GM21515 (cell line): ENCODE data around the gene FAP.

Source experiments
- ATAC-seq: cut with Tn5 transposase; IDR thresholded peaks from one replicate; pipeline ENCODE4 v1.9.1; 2021; ENCODE audit not compliant: unreplicated experiment

Gene FAP

GRCh38 chr2:162243294-162243693 lies at the start of gene FAP:
Gene FAP, minus strand, starts transcription at chr2:162243445. Its CDS starts 118 bp downstream, at chr2:162243327.
- ATAC-seq, result no peak

- ATAC-seq, result no peak
Observed at GRCh38 chr2:162291748-162292147, 48.5 kb upstream of the FAP start.

DNA sequence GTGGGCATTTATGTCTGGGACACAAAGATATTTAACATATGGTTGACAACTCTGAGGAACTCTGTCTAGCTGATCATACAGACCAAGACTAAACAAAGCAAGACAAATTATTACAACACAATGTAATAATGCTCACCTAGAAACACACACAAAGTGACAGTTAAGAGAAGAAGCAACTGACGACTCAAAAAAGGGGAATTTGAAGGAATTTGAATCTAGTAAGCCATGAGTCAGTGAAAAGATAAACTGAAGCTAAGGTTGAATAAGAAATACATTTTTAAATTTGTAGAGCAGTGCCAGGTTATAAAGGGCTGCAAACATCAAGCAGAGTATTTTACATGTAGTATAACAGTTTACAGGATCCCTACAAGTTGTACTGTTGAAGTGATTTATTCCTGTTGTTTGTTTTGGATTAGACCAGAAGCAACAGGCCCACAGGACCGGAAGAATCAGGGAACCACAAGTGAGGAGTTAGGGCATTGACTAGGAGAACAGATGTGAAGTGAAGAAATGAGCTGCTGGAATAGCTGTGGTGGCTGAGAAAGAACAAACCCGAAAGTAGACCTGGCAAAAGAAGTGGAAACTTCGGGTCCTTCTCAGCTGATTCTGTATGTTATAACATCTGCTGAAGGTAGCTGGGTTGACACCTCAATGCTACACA lies 39.6 kb upstream of the FAP start:
- ATAC-seq, result no peak

GRCh38 chr2:162280654-162281053 lies 37.4 kb upstream of the FAP start:
- no peak for ATAC-seq

DNA sequence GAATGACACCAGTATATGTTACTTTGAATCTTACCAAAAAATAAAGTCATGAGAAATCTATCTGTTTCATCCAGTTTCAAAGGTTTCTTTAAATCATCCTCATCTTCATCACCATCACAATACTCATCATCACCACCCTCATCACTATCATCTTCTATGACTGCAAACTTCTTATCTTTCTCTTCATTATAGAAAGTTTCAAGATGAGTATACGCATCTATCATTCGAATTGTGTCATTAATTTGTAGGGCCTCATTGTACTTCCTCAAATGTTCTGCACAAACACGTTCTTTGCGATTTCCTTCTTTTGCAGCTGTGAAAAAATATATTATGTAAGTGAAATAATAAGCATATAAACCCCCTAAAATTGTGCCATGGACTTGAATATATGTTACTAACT lies 34.1 kb upstream of the FAP start:
- ATAC-seq, result no peak

- ATAC-seq, result no peak
Observed at GRCh38 chr2:162267996-162268395, 24.8 kb upstream of the FAP start.

- ATAC-seq, result no peak
Observed at GRCh38 chr2:162267496-162267895, 24.3 kb upstream of the FAP start.

DNA sequence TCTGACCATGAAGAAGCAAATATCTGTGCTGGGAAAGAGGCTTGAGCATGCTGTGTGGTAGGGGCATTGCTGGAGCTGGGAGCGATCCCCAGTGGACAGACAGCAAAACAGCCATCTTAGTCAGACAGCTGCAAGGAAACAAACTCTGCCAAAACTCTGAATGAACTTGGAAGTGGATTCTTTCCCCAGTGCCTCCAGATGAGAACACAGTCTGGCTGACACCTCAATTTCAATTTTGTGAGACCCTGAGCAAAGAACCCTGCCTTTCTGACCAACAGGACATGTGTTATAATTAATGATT lies 23.2 kb upstream of the FAP start:
- no peak for ATAC-seq

DNA sequence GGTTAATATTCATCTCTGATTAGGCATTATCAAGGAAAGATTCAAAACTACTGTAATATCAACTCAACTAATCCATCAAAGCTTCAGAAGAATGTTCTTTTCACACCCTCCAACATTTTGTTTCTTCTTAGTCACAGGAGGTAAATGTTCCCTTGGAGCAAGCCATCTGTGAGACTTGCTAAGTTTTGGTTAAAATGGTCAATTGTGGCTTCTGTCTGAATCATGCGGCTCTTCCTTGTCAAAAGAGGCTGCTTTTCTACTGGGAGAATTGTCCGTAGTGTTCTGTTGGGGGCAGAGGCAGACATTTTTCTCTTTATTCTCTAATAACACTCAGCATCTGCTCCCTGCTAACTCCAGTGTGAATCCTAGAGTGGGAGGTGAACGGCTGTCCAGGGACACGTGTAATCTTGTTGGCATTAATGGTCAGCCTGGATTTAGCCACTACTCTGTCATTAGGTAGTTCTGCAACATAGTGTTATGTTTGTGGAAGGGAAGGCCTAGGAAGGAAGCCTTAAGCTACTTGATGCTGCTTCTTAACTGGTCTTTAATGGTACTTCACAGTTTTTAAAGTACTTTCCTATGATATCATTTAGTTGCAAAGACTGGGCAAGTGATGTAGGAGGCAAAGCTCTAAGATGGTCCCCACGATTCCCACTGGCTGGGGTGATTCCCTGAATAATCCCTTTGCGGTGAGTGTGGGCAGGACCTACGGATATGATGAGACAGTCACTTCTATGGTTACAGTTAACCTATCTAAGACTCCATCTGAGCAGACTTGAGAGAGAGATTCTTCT lies 22.6 kb upstream of the FAP start:
- no peak for ATAC-seq

GRCh38 chr2:162261032-162261945 lies 18.0 kb upstream of the FAP start:
- no peak for ATAC-seq

DNA sequence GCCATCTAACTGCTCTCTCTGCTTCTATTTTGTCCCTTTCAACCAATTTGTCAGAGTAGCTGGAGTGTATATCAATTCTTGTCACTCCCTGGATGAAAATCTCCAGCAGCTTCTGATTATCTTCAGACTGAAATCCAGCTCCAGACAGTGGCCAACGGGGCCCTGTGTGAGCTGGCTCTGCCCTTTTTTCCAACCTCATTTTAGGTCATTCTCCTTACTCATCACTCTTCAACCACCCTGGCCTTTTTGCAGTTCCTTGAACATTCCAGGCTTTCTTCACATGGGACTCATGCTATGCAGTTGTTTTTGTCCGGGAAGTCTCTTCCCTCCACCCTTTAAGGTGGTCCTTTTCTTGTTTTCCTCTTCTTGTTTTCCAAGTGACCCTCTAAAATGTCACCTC lies 15.4 kb upstream of the FAP start:
- ATAC-seq, result no peak

DNA sequence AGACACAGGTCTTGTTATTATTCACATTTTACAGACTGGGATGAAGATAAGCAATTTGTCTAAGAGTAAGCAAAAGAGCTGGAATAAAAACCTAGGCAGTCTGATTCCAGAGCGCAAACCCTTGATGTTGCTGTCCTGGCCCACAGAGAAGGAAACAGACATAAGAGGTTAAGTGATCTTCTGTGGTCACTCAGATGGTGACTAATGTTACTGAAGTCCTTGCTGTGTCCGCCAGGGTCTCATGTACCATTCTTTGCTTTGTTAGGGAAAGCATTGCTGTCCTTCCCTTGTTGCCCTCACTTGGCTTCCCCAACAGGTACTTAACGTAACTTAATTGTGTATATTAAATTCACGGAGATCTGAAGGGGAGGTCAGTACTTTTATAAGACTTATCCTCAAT lies 14.9 kb upstream of the FAP start:
- no peak for ATAC-seq

DNA sequence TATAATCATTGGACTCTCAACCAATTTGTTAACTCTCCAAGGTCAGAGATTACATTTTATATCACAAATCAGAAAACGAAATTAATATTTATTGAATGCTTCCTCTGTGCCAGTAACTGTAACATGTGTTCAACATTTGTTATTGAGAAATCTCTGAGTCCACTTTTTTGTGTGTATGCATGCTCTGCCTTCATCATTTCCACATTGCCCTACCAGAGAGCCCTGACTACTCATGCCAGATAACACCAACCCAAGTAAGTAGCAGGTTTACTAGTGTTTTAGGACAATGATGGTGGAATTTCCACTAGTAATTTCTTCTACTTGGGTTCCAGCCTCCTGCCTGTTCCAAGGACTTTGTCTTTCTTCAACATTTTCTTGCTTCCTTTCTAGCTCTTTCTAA lies 14.2 kb upstream of the FAP start:
- no peak for ATAC-seq

DNA sequence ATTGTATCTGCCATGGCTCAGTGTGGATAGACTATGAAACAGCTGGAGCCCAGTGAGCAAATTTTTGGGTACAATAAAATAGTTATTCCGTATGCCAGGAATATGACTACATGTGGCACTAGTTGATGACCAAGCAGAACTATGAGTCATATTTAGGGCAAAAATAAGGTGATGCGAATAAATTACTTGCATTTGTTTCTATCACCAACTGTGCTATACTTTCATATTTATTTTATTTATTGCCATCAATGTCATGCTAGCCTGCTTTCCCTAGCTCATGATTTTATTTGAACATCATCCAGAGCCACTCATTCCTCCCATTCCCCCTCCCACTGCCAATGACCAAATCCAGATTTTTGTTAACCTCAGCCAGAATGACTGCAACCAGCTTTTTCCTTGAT lies 13.3 kb upstream of the FAP start:
- no peak for ATAC-seq

- no peak for ATAC-seq
Observed at GRCh38 chr2:162254236-162254871, 11.1 kb upstream of the FAP start.

DNA sequence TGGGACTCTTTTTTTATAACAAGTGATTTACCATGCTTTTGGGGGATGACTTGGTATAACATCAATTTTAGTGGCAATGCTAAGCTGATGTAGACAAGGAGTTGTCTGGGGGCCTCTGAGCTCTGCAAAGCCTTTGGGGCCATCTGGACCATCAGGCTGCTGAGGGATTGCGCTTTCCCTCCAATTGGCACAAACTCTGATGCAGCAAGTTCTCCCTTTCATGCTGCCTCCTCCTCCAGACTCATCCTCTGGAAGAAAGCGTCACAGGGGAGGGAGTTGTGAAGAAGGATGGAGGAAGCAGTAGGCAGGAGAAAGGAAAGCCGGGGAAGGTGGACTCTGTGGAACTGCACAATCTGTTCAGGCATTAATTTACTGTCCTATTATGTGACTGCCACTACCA lies 10.2 kb upstream of the FAP start:
- no peak for ATAC-seq

DNA sequence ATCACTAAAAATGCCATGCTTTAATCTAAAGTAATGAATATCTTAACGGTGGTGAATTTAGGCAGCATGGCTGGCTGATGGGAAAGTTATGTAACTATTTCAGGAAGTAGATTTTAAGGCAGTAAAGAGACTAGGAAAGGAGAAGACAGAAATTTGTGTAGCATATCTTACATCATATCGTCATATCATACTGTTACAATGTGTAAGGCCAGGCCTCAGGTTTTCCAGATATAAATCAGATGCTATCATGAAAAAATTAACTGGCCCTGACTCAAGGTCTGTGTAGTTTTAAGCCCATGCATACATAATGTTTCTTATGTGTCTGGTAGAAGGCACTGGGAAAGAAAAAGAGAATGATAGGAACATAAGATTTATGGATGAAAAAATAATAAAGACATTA lies 8.9 kb upstream of the FAP start:
- no peak for ATAC-seq

- ATAC-seq, result no peak
Observed at GRCh38 chr2:162245781-162246180, 2.5 kb upstream of the FAP start.

DNA sequence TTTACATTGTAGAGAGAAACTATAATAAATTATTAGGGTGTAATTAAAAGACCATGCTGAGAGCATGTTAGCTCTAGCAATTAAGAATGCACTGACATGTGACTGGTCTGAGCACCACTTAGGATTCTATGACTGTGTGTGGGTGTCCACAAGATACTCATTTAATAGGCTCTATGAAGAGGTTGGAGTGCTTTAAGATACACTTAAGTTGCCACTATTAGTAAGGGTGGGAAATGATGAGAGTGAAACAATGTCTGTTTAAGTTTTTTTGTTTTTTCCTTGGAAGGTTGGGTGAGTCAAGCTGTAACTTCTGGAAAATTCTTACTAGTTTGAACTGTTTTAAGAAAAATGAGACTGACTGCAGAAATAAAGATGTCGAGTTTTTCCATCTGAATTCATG lies 1.8 kb upstream of the FAP start:
- ATAC-seq, result no peak

GRCh38 chr2:162244541-162245031 lies 1.3 kb upstream of the FAP start:
- ATAC-seq, result no peak

DNA sequence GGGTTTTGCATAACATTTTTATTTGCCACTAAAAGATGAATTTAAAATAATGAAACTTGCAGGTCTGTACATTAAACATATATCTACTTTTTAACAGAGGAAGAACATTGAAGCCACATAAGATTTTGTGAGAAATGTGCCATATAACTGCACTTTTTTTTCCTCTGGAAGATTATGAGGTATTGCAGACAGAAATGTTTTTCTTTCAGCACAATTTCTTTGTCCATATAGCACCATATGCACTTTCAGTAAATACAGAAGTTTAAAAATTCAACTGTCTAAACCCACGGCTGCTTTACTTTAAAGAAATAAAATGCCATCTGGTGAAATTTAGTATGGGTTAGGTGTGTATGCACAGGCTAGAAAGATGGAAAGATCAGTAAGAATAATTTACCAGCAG lies 470 bp upstream of the FAP start:
- no peak for ATAC-seq
